GM04504 (cell line): Measurements from ENCODE around the gene FUT3.

ENCODE experiments used
- DNase-seq: peaks from one replicate; pipeline ENCODE4 v3.0.0-alpha.2; 2012; ENCODE audit warnings: low read depth

FUT3 gene

GRCh38 chr19:5823579-5824281 lies 27.5 kb downstream of the FUT3 start:
- DNase-seq, result no peak

- DNase-seq, result no peak
Observed at GRCh38 chr19:5822181-5822844, 28.9 kb downstream of the FUT3 start.

GRCh38 chr19:5821521-5822180 lies 29.6 kb downstream of the FUT3 start:
- DNase-seq, result no peak

GRCh38 chr19:5820785-5821184 lies 30.5 kb downstream of the FUT3 start:
- no peak for DNase-seq

GRCh38 chr19:5818594-5818993 lies 32.7 kb downstream of the FUT3 start:
- no peak for DNase-seq

GRCh38 chr19:5817218-5817617 lies 34.0 kb downstream of the FUT3 start:
- no peak for DNase-seq

- no peak for DNase-seq
Observed at GRCh38 chr19:5814852-5815246, 36.4 kb downstream of the FUT3 start.

GRCh38 chr19:5814123-5814851 lies 37.0 kb downstream of the FUT3 start:
- no peak for DNase-seq

GRCh38 chr19:5811117-5811516 lies 40.1 kb downstream of the FUT3 start:
- DNase-seq, result no peak

GRCh38 chr19:5809469-5809868 lies 41.8 kb downstream of the FUT3 start:
- no peak for DNase-seq

- DNase-seq, result no peak
Observed at GRCh38 chr19:5809053-5809452, 42.2 kb downstream of the FUT3 start.

- no peak for DNase-seq
Observed at GRCh38 chr19:5808120-5808816, 43.0 kb downstream of the FUT3 start.

- DNase-seq, result no peak
Observed at GRCh38 chr19:5806905-5807304, 44.3 kb downstream of the FUT3 start.

GRCh38 chr19:5806133-5806489 lies 45.1 kb downstream of the FUT3 start:
- DNase-seq, result no peak

GRCh38 chr19:5805462-5806132 lies 45.7 kb downstream of the FUT3 start:
- no peak for DNase-seq

GRCh38 chr19:5804516-5805461 lies 46.5 kb downstream of the FUT3 start, which contains the start of gene NRTN:
NRTN (plus strand) TSS chr19:5805067; CDS start chr19:5824166, 19,099 bp downstream.
- no peak for DNase-seq

GRCh38 chr19:5803752-5804515 lies 47.3 kb downstream of the FUT3 start:
- DNase-seq, result peak; percentile 51

GRCh38 chr19:5803441-5803751 lies 47.9 kb downstream of the FUT3 start:
- no peak for DNase-seq

- peak; percentile 28 for DNase-seq
Observed at GRCh38 chr19:5801796-5802619, 49.2 kb downstream of the FUT3 start.
